ENCODE results near the gene SNX8. TPM values are rescaled to one million over a fixed set of nuclear protein-coding genes. Genes with fewer than 3 reads are reported as not detected.

SNX8 gene
- polyA plus RNA-seq, 2 of the 4 experiments (the other 2 are of a cell fraction), result 21.2 to 36.3 TPM

- ATAC-seq (peak; percentile 33 to 38), DNase-seq (ENCODE audit: low read depth in 1 of 2, low spot score in 1 of 2) (peak in 1 of 2 experiments; percentile 28), FAIRE-seq (no peak)
- Histone ChIP-seq H3K27ac (peak overlapping the region; percentile 89 to 95), H3K4me1 (peaks cover 22% of the 10 kb centered on the region), H3K4me2 (peak overlapping the region; percentile 95), H3K4me3 (peak overlapping the region; percentile 87), H3K9me3 (no peaks in the 10 kb centered on the region)
- TF ChIP-seq REST (IDR thresholded peaks at IDR 0.05), result peak; percentile 41
- no peak for TF ChIP-seq POLR2AphosphoS2 (conservative IDR thresholded peaks at IDR 0.05; ENCODE audit: low read length)
- CTCF ChIA-PET, result interaction anchor here (1.0 kb wide), 2 partner anchors 34 to 66 kb away, joined by 3 to 7 read pairs; no protein-coding TSS in a partner anchor
- POLR2A ChIA-PET, result no interaction called here
- 30% methylated on average over 26 of the region's 42 CpGs for WGBS (ENCODE audit: missing lambda C conversion rate)
Observed at GRCh38 chr7:2313450-2314208, 612 bp downstream of the SNX8 start.

GRCh38 chr7:2312267-2312929 lies 1.8 kb downstream of the SNX8 start:
- peak overlapping the region; percentile 9; the same call in 1 of the 3 replicates for H3K4me2 ChIP-seq
- CTCF ChIA-PET, result interaction anchor here (0.6 kb wide), 1 partner anchor 96 kb away, joined by 3 read pairs; no protein-coding TSS in a partner anchor
- 92% methylated on average over 17 of the region's 17 CpGs for WGBS (ENCODE audit: missing lambda C conversion rate)
- H3K27ac ChIP-seq, result peak overlapping the region; percentile 2 to 58; a peak in 4 of 6 replicates
- no peak for DNase-seq (ENCODE audit: low read depth in 1 of 2, low spot score in 1 of 2)
- TF ChIP-seq JUNB (IDR thresholded peaks at IDR 0.05), result no peak
- TF ChIP-seq HOXB5 (CRISPR knock-in tag; IDR thresholded peaks at IDR 0.05), result no peak
- TF ChIP-seq USF2 (IDR thresholded peaks at IDR 0.05), result no peak
- no peak for TF ChIP-seq HMGXB4 (CRISPR knock-in tag; IDR thresholded peaks at IDR 0.05; ENCODE audit: borderline replicate concordance)
- no peak for TF ChIP-seq BCL3 (IDR thresholded peaks at IDR 0.05)
- no peak for TF ChIP-seq PBX3 (IDR thresholded peaks at IDR 0.05)
- TF ChIP-seq CBX8 (IDR thresholded peaks at IDR 0.05), result no peak
- TF ChIP-seq RAD21 (conservative IDR thresholded peaks at IDR 0.05 in 1 of 2, IDR thresholded peaks at IDR 0.05 in 1 of 2), result no peak
- TF ChIP-seq MYC (IDR thresholded peaks at IDR 0.05; ENCODE audit: borderline replicate concordance, low read length), result no peak
- no peak for TF ChIP-seq RARB (CRISPR knock-in tag; IDR thresholded peaks at IDR 0.05)
- TF ChIP-seq HEYL (CRISPR knock-in tag; IDR thresholded peaks at IDR 0.05), result no peak
- TF ChIP-seq CBX2 (IDR thresholded peaks at IDR 0.05; ENCODE audit: borderline replicate concordance, low read depth), result no peak
- TF ChIP-seq CEBPB (IDR thresholded peaks at IDR 0.05), result no peak
- TF ChIP-seq SMC3 (IDR thresholded peaks at IDR 0.05), result no peak
- TF ChIP-seq ELK1 (IDR thresholded peaks at IDR 0.05; ENCODE audit: low read depth, low read length), result no peak
- no peak for TF ChIP-seq ATOH8 (CRISPR knock-in tag; IDR thresholded peaks at IDR 0.05; ENCODE audit: low read depth)
- no peak for TF ChIP-seq CHD4 (IDR thresholded peaks at IDR 0.05; ENCODE audit: borderline replicate concordance)
- no peak for TF ChIP-seq KDM5A (IDR thresholded peaks at IDR 0.05)
- POLR2A ChIA-PET, result no interaction called here
- ATAC-seq, result no peak
- no peaks in the 10 kb centered on the region for H3K9me3 ChIP-seq
- H3K4me3 ChIP-seq, result no peak overlapping the region
- no peak for FAIRE-seq
- peaks cover 28% of the 10 kb centered on the region for H3K4me1 ChIP-seq

Measured in A549 (cell line).